NCI-H2227 treated with DMSO at 0.1 percent for 48 hours (cell line): ENCODE results near the gene PKN2.
"Not testable (repeated sequence)": the region's sequence is repeated elsewhere in the genome, so short reads cannot be mapped to it uniquely, and the experiment has no call there.

Experiments used
- DNase-seq: peaks from one replicate; lab custom pipeline; 2025; lab: John Stamatoyannopoulos, UW

PKN2 gene

DNA sequence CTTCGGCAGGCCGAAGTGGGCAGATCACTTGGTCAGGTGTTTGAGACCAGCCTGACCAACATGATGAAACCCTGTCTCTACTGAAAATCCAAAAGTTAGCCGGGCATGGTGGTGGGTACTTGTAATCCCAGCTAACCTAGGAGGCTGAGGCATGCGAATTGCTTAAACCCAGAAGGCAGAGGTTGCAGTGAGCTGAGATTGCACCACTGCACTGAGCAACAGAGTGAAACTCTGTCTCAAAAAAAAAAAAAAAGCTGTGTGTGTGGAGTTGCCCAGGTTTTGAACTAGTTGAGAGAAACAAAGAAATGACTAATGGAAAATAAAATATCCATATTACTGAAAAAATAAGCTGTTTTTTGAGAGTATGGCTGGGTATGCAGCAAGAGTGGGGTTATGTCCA is 107.1 kb downstream of the PKN2 start:
- DNase-seq = no peak

DNA sequence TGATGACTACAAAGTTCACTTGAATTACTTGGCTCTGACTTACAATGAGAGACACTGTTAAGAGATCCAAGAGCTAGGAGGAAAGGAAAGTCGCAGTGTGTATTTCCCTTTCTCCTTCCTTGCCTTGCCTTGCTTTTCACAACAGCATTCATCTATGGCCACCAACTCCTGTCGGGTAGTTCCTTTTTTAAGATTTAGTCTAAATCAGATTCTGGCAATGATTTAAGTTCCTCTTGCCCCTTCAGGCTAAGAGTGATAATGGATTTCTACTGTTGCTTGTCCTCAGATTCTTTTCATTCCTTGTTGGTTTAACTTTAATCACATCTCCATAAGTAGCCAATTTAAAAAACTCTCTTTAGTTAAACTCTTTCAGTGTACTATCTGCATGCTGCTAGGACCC is 115.4 kb downstream of the PKN2 start:
- DNase-seq = no peak

DNA sequence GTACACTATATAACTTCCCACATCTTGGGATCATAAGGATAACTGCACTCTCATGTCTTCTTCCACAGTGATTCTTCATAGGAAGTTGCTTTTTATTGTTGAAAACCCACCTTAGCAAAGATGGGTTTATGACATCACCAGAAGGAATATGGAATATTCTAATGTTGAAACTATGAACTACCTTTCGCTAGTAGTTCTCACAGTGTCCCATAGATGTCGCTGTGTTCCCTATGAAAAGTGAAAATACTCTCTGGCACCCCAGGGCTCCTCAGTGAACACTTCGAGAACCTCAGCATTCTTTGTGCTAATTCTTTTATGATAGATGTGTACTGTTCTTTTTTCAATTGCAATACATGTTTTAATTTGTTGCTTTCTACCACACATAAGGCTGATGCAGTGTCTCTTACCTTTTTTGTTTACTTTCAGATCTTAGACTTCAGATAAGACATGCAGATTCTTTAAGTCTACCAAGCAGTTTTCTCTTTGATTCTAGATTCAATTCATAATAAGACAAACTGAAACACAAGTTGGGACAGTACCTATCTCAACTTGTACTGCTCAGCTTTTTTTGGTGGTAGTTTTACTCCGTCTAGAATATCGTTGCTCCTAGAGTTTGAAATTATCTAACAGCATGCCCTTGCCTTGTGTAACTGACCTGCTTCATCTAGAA is 116.4 kb downstream of the PKN2 start:
- DNase-seq = no peak

DNA sequence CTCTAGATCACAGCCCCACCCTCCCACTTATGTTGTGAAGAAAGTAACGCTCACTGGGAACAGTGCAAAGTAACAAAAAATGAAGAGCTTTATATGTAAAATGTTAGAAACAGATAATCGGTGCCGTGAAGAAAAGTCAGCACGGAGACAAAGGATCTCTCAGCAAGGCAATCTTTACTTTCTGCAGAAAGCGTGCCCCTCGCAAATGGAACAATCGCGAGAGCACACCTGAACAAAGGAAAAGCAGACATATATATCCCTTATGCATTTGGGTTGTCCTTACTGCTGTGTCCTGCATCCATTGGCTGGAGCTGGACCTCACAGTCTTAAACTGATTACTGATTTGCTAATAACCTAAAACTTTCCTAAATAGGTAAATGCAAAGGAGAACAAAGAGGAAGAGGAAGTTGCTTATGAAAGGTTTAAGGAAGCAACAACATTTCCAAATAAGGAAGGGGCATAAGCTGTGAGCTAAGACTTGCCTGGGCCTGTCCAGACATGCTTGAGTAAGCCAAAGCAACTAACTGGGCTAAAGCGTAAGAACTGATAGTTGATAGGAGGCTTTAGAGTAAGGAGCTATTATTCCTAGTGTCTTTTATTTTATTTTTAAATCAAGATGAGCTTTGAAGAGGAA is 117.6 kb downstream of the PKN2 start:
- DNase-seq = no peak

DNA sequence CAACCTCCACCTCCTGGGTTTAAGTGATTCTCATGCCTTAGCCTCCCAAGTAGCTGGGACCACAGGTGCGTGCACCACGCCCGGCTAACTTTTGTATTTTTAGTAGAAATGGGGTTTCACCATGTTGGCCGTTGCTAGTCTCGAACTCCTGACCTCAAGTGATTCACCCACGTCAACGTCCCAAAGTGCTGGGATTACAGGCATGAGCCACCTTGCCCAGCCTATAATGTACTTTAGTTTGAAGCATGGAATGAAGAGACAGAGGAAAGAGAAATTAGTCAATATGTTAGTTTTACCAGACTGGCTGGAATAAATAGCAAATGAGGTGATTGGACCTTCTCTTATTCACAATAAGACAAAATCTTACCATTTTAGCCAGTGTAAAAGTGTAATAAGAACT is 118.3 kb downstream of the PKN2 start:
- DNase-seq = no peak

DNA sequence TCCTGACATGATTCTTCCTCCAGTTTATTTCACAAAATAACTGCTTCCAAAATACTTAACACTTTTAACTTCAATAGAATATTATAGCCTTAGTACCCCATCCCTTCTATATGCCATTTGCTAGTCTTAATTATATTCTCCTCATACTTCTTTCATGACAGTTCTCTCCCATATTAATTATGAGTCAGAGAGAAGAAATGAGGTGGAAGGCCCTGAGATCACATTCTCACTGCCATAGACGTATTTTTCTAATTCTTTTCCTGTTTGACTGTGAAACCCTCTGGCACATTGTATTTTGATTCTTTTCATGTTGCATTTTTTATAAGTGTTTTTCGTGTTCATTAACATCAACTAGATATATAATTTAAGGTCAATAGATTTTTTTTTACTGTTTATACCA is 118.9 kb downstream of the PKN2 start:
- no peak for DNase-seq

DNA sequence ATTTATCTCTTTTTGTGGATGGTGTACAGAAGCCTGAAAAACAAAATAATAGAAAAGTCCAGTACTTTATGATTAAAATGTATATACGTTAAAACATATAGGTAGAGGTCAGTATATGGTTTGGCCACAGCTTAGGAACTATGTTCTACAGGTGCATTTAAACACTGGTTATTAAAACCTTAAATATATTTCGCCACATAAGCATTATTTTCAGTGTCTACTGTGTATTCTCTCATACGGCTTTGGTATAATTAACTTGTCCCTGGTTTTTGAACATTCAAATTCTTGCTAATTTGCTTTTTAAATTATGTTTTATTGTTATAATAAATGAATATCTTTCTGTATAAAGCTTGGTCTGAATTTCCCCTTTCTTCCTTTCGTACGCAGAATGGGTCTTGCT is 119.4 kb downstream of the PKN2 start:
- no peak for DNase-seq

DNA sequence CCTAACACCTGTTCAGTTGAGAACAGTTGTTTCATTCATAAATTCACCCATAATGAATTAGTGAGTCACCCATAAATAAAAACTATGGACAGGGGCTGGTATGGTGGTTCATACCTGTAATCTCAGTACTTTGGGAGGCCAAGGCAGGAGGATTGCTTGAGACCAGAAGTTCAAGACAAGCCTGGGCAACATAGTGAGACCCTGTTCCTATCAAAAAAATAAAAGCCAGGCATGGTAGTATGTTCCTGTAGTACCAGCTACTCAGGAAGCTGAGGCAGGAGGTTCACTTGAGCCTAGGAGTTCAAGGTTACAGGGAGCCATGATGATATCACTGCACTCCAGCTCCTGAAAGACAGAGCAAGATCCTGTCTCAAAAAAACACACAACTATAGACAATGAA is 128.3 kb downstream of the PKN2 start:
- no peak for DNase-seq

- no peak for DNase-seq
Observed at GRCh38 chr1:88813471-88813870, 129.4 kb downstream of the PKN2 start.

DNA sequence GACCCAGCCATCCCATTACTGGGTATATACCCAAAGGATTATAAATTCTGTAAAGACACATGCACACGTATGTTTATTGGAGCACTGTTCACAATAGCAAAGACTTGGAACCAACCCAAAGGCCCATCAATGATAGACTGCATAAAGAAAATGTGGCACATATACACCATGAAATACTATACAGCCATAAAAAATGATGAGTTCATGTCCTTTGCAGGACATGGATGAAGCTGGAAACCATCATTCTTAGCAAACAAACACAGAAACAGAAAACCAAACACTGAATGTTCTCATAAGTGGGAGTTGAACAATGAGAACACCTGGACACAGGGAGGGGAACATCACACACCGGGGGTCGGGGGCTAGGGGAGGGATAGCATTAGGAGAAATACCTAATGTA is 135.6 kb downstream of the PKN2 start:
- not testable (repeated sequence) for DNase-seq

DNA sequence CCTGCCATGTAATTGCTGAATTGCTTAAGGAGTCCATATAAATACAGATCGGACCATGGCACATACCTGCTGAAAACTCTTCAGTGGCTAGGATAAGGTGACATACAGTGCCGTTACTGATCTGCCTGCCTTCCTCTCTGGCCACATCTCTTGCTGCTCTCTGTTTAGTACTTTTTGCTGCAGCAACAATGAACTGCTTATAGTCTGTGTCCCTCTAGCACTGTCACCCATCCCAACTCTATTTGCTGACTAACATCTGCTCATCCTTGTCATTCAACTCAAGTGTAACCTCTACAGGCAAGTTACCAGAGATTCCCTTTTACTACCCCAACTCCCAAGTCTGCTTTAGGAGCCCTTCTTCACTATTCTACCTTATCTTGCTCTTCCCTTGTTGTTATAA is 141.6 kb downstream of the PKN2 start:
- no peak for DNase-seq

DNA sequence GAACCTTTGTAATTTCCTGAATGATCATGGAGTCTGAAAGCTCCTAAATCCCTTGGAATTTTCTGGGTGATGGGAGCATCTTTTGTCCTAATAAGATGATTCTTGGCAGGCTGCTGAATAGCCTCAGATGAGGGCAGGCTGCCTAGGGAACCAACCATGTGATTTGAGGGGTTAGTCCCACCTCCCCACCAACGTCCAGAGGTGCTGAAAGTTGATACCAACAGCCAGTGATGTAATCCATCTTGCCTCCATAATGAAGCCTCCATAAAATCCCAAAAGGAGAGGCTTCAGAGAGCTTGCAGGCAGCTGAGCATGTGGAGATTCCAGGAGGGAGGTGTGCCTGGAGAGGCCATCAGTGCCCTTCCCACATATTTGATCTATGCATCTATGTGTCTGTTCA is 163.6 kb downstream of the PKN2 start:
- DNase-seq = no peak

GRCh38 chr1:88851303-88852063 is 167.4 kb downstream of the PKN2 start:
- no peak for DNase-seq

DNA sequence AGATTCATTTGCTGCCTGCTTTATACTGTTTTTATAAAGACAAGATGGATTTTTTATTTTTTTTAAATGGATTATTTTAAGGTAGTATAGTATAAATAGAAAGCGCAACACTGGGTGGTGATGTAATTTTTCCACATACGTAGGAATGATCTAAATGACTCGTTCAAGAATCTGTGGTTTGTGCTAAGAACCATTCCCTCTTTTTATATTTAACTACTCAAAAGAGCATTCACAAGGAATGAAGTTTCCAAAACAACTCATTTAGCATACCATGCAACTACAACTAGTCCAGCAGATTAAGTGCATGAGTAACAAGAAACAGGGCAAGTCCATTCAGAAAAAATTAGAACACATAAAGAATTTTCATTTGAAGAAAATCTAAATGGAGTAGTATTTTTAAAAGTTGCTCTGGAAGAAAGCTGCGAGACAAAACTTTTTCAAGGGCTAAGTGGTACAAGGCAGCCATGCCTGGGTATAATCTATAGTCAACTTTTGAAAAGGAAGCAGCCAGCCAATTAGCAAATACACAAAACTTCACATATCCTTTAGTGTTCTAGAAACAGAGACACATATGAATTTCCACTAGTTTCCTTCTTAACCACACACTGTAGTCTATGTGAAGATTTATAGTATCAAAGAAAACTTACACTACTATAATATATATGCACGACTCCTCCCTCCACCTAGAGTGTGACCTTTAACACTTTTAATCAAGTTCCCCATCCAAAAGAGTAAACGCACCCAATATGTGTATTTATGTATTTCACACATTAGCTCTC is 183.9 kb downstream of the PKN2 start:
- DNase-seq = no peak

GRCh38 chr1:88869644-88870043 is 185.6 kb downstream of the PKN2 start:
- DNase-seq = not testable (repeated sequence)

GRCh38 chr1:88873737-88874349 is 189.8 kb downstream of the PKN2 start:
- no peak for DNase-seq

- no peak for DNase-seq
Observed at GRCh38 chr1:88875595-88875994, 191.5 kb downstream of the PKN2 start.

GRCh38 chr1:88876573-88877365 is 192.7 kb downstream of the PKN2 start:
- no peak for DNase-seq

GRCh38 chr1:88877382-88877825 is 193.3 kb downstream of the PKN2 start:
- peak; percentile 44 for DNase-seq

DNA sequence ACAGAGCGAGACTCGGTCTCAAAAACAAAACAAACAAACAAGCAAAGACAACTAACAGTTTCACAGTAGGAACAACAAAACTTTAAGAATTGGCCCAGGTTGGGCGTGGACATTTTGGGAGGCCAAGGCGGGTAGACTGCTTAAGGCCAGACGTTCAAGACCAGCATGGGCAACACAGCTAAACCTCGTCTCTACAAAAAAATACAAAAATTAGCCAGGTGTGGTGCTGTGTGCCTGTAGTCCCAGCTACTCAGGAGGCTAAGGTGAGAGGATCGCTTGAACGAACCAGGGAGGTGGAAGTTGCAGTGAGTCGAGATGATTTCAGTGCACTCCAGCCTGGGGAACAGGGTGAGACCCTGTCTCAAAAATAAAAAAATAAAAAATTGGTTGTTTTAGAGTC is 193.8 kb downstream of the PKN2 start:
- DNase-seq = no peak

DNA sequence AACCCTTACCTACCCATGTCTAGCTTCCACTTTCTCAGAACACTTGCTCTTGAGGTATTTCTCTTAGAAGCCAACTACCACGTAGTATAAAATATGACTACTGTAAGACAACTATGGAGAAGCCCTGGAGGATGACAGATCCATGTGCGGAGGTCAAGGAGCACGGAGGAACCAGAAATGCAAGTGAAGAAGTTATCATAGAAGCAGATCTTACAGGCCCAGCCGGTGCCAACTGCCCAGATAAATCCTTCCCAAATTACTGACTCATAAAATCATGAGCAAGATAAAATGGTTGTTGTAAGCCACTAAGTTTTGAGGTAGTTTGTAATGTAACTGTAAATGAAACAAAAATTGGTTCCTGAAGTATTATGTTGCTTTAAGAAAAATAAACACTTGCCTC is 194.7 kb downstream of the PKN2 start:
- no peak for DNase-seq
